Measurements from ENCODE around the gene SIRPB2.
A peak's percentile ranks its signal among the peaks of the same experiment; 100 is the strongest.

Gene SIRPB2

GRCh38 chr20:1469925-1470571 is 21.2 kb downstream of the SIRPB2 start:
- peak; percentile 73 for DNase-seq

- no peak for DNase-seq
These were observed 21.8 kb downstream of the SIRPB2 start for GRCh38 chr20:1469306-1469905.

- DNase-seq: no peak
These were observed 23.0 kb downstream of the SIRPB2 start for GRCh38 chr20:1468117-1468624.

- DNase-seq: no peak
These were observed 23.7 kb downstream of the SIRPB2 start for GRCh38 chr20:1467355-1468116.

- DNase-seq: no peak
These were observed 24.2 kb downstream of the SIRPB2 start for GRCh38 chr20:1467082-1467354.

GRCh38 chr20:1466211-1467081 is 24.8 kb downstream of the SIRPB2 start, which contains the start of gene NSFL1C:
NSFL1C (minus strand) TSS chr20:1466849; CDS start chr20:1466824, 25 bp downstream.
- DNase-seq: peak; percentile 89

GRCh38 chr20:1465470-1466210 is 25.6 kb downstream of the SIRPB2 start:
- DNase-seq: no peak

- DNase-seq: no peak
These were observed 27.1 kb downstream of the SIRPB2 start for GRCh38 chr20:1463971-1464570.

GRCh38 chr20:1462834-1463233 is 28.4 kb downstream of the SIRPB2 start:
- no peak for DNase-seq

- no peak for DNase-seq
These were observed 29.2 kb downstream of the SIRPB2 start for GRCh38 chr20:1462001-1462400.

- no peak for DNase-seq
These were observed 30.9 kb downstream of the SIRPB2 start for GRCh38 chr20:1460275-1460674.

- DNase-seq: no peak
These were observed 33.2 kb downstream of the SIRPB2 start for GRCh38 chr20:1457992-1458391.

- no peak for DNase-seq
These were observed 34.9 kb downstream of the SIRPB2 start for GRCh38 chr20:1456300-1456699.

- DNase-seq: no peak
These were observed 40.2 kb downstream of the SIRPB2 start for GRCh38 chr20:1450926-1451491.

GRCh38 chr20:1449370-1449769 is 41.9 kb downstream of the SIRPB2 start:
- DNase-seq: no peak

GRCh38 chr20:1448081-1448620 is 43.1 kb downstream of the SIRPB2 start:
- no peak for DNase-seq

GRCh38 chr20:1446536-1446935 is 44.7 kb downstream of the SIRPB2 start:
- DNase-seq: no peak

GRCh38 chr20:1443085-1443484 is 48.1 kb downstream of the SIRPB2 start:
- no peak for DNase-seq

GRCh38 chr20:1442304-1442703 is 48.9 kb downstream of the SIRPB2 start:
- no peak for DNase-seq

GRCh38 chr20:1441133-1441532 is 50.1 kb downstream of the SIRPB2 start:
- no peak for DNase-seq

GRCh38 chr20:1440024-1440423 is 51.2 kb downstream of the SIRPB2 start:
- DNase-seq: no peak
